CD4-positive, alpha-beta T cell treated with Interferon alpha-2 for 1 hour (primary cell): ENCODE results near the gene GPR89B.
"Not testable (repeated sequence)": the region's sequence is repeated elsewhere in the genome, so short reads cannot be mapped to it uniquely, and the experiment has no call there.

Source experiments
- DNase-seq, 2 donors: peaks; one replicate each; pipeline ENCODE4 v3.0.0-alpha.2; 2020 to 2022

Gene GPR89B

DNA sequence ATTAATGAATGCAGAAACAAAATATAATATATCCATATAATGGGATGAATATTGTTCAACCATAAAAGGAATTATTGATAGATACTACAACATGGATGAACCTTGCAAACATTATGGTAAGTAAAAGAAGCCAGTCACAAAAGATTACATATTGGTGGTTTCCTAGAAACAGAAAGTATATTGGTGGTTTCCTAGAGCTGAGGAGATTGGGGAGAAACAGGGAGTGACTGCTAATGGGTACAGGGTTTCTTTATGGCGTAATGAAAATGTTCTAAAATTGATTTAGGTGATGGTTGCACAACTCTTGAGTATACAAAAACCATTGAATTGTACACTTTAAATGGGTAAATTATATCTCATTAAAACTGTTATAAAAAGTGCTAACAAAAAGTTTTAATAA is 14.3 kb downstream of the GPR89B start:
- DNase-seq, result not testable (repeated sequence)

DNA sequence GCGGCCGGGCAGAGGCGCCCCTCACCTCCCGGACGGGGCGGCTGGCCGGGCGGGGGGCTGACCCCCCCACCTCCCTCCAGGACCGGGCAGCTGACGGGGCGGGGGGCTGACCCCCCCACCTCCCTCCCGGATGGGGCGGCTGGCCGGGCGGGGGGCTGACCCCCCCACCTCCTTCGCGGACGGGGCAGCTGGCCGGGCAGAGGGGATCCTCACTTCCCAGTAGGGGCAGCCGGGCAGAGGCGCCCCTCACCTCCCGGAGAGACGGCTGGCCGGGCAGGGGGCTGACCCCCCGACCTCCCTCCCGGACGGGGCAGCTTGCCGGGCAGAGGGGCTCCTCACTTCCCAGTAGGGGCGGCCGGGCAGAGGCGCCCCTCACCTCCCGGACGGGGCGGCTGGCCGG is 21.3 kb downstream of the GPR89B start:
- DNase-seq, result not testable (repeated sequence)

DNA sequence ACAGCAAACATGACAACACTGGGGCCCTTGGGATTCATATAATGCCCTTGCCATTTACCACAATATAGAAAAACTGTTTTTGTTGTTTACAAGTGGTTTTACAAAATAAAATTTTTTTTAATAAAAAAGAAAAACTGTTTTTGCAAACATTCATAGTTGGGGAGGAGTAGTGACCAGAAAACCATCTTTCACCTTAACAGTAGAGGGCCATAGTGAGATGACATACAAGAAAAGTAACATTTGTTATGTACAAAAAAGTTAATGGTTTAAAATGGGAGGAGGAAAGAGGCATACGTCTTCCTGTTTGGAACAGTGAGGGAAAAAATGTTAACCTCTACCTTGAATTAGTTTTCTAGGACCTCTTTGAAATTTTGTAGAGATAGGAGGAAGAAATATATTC is 30.7 kb downstream of the GPR89B start:
- DNase-seq, result not testable (repeated sequence)

DNA sequence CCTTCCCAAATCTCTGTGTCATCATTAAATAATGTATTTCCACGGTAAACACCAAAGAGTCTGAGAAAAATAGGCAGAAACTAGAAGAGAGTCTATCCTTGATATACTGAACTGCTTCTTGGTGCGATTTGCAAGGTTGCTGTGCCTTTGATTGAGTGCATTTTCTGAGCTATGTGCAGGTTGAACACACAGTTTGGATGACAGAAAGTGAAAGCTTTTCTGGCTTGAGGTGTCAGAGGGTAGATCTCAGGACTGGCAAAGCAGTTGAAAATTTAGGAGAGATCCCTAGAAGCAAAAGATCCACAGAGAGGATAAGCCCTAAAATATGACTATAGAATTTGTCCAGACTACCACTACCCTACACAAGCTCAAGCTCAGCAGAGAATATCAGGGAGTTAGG is 31.5 kb downstream of the GPR89B start:
- not testable (repeated sequence) for DNase-seq

DNA sequence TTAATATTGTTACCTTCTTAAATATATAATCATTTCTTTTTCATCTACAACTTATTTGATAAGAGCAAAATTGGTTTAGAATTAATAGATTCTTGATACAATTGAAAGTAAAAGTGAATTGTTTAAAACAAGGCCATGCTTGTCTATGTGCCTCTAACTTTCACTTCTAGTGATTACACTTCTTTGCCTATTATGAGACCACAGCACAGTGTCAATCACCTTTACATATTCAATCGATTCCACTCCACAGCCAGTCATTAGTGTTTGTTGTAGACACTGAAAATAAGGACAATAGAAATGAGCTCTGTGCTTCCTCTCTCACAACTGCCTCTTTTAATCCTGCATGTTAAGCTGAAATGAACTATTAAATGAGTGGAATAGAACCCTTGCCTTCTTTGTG is 36.4 kb downstream of the GPR89B start:
- not testable (repeated sequence) for DNase-seq

DNA sequence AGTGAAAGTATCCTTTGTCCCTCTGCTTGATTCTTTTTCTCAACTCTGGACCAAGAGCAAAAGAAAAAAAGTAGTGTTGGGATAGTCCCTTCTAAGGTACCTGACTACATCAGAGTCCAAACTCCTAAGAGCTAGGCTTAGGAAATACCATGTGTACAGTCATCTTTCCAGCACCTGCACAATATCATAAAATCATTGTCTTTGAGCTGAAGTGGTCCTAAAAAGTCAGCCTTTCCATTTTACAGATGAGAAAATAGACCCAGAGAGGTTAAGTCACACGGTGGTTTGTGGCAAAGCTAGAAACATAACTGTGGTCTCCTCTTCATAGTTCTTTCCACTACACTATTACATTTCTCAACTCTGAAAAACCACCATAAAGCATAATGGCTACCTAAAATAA is 38.4 kb downstream of the GPR89B start:
- not testable (repeated sequence) for DNase-seq

DNA sequence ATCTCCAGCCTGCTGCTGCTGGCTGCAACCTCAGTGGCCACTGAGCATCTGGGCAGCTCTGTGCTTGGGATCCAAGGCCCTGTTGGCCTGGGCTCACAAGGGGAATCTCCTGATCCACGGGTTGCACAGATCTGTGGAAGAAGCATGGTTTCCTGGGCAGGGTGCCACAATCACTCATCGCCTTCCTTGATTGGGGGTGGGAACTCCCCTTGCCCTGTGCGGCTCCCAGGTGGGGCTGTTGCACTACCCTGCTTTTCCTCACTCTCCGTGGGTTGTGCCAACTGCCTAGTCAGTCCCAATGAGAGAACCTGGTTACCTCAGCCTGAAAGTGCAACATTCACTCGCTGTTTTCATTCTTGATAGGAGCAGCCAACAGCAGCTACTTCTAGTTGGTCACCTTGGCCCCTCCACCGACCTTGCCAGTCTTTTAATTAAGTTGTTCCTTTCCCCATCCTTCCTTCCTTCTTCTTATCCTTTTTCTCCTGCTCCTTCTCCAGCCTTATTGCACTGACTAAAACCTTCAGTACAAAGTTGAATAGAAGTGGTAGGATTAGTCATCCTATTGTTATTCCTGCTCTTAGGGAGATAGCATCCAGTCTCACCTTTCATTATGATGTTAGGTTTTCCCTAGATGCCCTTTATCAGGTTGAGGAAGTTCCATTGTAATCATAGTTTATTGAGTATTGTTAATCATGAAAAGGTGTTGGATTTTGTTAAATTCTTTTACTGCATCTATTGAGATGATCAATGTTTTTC is 50.9 kb downstream of the GPR89B start:
- not testable (repeated sequence) for DNase-seq

DNA sequence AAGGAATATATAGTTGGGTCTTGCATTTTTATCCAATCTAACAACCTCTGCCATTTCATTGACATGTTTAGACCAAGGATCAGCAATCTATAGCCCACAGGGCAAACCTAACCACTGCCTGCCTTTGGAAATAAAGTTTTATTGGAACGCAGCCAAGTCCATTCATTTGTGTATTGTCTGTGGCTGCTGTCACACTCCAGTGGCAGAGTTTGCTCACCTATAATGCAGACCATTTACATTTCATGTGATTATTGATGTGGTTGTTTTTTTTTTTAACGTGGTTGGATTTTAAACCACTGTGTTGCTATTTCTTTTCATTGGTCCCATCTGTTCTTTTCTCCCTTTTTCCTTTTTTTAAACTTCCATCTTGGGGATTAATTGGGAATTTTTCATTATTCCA is 57.2 kb downstream of the GPR89B start:
- not testable (repeated sequence) for DNase-seq

DNA sequence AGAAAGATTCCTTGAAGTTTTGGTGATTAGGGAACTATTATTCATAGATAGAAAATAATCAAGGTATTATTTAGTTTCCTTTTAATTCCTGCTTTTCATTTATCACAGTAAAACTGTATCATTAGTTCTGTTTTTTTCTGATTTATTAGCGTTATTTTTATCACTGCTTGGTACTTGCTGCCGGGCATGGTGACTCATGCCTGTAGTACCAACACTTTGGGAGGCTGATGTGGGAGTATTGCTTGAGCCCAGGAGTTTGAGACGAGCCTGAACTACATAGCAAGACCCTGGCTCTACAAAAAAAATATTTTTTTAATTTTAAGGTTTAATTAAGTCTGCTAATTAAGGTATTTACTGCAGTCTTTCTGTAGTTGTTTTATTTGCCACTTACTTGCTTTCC is 59.7 kb downstream of the GPR89B start:
- not testable (repeated sequence) for DNase-seq

DNA sequence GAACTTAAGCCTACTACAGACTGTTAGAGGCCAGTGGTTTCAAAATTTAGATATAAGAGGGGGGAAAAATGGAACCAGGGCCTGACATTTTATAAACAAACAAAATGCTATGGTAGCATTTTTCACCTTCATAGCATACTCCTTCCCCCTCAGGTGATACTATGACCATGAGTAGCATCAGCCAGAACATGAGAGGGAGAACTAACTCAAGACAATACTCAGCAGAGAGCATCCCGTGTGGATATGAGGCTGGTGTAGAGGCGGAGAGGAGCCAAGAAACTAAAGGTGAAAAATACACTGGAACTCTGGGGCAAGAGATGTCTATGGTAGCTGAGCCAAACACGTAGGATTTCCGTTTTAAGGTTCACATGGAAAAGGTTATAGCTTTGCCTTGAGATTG is 64.7 kb downstream of the GPR89B start:
- DNase-seq, result not testable (repeated sequence)

DNA sequence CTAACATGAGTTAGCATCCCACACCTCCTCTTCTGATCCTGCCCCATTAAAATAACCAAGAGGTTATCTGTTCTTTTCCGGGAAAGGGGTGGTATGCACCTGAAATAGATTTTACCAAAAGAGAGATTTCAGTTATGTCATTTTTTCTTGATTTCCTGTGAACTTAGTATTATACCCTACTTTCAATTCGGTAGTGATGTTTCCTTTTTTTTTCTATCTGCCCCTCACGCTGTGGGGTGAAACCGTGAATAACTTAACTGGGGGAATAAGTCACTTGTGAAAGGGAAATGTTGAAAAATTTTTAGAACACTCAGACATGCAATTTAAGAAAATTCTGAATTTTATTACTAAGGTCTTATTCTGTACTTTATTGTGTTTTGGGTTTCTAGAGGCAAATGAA is 65.2 kb downstream of the GPR89B start:
- not testable (repeated sequence) for DNase-seq

DNA sequence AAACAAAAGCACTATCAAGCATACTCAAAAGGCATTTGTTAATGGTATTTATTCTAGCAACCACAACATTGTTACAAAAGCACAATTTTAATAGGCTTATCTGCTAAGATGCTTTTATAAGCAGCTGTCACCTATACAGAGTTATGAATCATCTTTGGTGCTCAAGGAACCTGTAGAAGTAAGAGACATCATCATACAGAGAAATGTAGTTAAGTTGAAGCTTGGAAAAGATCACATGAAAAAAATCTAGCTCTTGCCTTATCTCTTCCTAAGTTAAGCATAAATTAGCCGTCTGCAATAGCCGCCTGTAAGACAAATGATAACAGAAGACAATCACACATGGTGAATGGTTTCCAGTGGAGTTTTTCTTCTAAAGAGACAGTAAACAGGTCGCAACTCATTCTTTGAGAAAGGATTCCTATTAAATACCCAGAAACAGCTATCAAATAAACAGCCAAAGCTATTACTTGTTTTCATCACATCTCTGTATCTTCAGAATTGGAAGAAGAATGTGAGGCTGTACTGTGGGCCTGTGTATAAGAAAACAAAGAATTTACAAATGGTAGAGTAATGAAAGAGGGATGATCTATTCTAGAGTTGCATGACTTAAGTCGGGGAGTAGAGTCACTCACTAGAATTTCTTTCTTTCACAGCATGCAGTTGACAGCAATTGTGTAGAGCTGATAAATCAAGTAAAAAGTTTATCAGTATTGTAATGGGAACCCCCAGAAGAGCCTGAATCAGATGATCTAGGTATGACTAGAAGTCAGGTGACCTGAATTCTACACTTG is 65.8 kb downstream of the GPR89B start:
- DNase-seq, result not testable (repeated sequence)

DNA sequence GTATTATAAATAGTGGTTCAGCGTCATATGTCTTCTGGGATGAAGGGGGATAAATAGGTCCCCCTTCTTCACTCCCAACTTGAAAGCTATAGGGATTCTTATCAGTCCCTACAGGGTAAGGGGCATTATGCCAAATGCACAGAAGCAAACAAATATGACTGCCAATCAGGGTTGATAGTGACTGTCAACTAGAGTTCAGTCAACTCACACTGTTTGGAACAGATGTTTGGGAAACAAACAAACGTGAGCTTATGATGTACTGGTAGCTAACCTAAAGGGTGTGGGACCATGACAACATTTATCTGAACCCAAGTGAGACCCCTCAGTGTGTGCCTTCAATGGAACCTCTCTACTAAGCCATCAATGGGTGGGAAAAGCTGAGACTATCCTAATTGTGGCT is 67.9 kb downstream of the GPR89B start:
- not testable (repeated sequence) for DNase-seq

DNA sequence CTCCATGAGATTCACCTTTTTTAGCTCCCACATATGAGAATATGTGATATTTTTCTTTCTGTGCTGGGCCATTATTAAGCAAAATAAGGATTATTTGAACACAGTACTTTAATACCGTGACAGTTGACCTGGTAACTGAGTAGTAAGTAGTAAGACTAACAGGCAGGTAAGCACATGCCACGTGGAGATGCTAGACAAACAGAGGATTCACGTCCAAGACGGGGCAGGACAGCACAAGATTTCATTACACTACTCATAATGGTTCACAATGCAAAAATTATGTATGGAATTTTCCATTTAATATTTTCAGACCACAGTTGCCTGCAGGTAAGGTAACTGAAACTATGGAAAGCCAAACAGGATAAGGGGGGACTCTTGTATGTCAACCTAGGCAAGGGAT is 79.5 kb downstream of the GPR89B start:
- not testable (repeated sequence) for DNase-seq

DNA sequence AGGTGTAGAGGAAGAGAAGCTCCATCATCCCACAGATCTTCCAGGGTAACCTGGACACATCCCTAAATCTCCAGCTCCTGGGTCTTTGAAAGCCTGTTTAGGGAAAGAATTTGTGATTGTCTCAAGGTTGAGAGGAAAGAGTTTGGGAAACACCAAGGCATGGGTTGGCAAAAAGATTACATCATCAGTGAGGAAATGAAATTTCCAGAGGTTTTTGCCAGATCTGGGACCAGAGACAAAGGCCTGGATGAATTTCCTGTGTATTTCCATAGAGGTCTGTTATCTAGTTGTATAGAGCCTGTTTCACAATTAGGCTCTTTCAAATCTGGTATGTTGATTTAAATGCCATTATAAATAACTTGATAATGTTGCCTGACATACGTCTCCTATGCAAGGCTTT is 82.3 kb downstream of the GPR89B start:
- DNase-seq, result no peak

DNA sequence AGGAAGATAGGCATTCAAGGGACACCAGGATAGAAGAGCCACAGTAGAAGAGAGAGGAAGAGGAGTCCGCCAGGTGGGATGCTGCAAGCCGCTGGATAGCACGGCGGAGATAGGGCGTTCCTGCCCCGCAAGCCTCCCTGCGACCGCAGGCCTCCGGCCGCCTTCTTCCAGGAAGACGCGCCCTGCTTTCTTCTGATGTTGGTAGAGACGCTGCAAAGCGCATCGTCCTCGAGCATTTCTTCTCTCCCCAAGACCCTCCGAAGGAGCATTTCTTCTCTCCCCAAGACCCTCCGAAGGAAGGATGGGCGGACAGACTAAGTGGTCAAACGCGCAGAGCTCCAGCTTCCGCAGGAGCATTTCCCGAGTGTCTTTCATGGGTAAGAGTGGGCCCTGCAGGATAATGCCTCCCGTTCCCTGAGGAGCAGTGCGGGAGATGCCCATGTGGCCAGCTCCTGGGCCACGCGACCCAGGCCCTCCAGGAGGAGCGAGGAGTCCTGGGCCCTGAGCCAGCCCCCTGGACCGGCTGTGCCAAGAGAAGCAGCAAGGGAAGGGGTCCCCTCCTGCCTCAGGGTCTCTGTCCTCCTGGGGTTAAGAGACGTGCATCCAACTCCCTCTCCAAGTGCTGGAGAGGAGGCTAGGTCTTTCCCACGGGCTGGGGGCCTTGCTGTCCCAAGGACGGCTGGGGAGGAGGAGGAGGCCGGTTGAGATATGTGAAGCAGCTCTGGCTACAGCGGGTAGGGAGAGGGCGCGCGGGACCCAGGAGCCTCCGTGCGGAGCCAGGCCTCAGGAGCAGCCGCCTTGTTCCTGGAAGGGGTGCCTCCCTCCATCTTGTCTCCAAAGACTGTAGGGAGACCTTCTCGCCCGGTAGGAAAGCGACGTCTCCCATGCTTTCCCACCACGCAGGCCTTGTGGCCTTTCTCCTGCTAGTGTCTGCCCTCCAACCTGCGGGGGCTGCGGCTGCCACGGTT is 85.2 kb downstream of the GPR89B start:
- DNase-seq, result not testable (repeated sequence)

DNA sequence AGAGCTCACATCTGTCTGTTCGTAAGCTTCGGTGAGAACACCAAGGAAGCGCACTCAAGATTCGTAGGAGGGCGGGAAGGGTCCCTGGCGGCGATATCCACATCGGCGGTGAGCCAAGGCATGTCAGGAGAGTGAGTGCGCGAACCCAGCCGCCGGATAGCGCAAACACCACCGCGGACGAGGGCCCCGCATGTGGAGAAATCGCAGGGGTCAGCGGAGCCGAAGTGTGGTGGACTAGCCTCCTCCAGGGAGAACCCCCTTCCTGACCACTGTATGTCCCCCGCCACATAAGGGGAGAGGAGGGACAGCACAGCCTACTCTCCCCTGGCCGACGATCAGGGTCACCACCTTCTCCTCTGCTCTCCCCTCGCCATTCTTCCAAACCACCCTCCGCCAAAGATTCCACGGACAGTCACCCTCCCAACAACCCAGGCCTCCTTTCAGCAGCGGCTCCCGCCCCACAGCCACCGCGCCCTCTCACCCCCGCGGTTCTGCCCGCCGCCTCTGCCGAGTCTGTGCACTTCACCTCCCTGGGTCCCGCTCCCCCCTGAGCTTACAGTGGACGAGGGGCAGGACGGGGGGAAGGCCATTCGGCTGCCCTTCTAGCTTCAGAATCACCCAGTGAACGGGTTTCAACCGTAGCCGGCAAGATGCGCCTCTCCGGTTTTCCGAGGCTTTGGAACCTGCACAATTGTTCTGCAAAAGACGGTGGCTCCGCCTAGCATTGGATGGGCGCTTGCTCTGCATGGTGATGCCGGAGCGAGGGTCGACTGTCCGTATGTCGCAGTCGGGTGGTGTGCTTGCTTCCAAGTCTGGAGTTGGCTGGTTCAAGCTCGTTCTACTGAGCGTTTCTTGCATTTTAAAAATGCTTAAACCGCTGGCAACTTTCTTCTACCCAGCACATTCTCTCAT is 86.3 kb downstream of the GPR89B start:
- DNase-seq, result not testable (repeated sequence)

DNA sequence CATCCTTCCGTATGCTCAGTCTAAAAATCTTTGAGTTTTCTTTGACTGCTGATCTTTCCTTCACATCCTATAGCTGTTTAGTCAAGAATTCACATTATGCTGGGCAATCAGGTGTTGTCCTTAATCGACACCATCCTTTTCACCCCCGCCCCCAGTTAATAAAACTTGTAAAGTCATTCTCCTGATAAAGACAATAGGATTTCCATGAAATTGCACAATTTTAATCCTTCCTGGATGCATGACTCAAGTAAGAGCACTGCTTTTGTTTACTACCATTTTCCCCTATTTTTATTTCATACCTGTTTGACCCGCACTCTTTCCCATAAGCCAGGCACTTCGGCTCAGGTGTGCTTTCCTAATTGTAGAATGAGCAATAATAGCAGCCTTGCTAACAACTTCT is 96.7 kb downstream of the GPR89B start:
- DNase-seq, result not testable (repeated sequence)

DNA sequence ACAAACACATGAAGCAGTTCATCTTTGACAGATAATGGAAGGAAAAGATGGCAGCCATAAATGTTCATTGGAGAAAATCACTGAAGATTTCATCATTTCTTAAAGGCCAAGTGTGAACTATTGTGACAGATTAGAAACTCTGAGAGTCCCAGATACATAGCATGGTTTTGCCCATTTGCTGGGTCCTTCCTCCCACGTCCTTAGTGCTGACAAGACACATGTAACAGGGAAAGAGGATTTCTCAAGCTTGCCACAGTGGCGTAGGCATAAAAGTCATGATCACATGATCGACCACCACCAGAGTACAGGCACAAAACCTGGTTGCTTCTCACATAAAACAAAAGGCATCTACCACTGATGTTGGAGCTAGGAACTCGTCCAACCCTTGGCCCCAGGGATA is 98.8 kb downstream of the GPR89B start:
- not testable (repeated sequence) for DNase-seq

DNA sequence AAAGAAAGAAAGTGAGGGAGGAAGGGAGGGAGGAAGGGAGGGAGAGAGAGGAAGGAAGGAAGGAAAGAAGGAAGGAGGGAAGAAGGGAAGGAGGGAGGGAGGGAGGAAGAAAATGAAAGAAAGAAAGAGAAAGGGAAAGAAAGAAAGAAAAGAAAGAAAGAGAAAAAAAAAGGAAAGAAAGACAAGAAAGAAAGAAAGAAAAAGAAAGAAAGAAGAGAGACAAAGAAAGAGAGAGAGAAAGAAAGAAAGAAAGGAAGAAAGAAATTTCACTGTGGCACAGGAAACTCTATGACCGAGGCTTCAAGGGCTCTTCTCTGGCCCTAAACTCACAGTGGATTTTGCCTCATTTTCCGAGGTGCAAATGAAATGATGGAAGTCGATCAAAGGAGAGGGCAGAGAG is 104.0 kb downstream of the GPR89B start:
- DNase-seq, result not testable (repeated sequence)

DNA sequence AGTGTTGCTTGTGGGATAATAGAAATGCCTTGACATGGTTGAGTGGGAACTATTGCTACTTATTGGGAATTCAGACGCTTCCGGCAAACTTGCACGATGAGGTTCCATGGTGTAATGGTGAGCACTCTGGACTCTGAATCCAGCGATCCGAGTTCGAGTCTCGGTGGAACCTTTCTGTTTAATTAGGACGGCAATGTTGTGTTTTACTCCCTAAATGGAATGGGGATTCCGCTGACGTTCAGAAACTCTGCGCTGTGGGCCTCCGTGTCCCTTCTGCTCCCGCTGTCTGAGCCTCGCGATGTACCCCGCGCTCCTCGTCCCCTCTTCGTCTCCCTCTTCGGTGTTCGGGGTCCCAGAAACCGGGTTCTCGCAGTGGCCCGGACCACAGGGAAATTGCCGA is 104.5 kb downstream of the GPR89B start:
- not testable (repeated sequence) for DNase-seq

DNA sequence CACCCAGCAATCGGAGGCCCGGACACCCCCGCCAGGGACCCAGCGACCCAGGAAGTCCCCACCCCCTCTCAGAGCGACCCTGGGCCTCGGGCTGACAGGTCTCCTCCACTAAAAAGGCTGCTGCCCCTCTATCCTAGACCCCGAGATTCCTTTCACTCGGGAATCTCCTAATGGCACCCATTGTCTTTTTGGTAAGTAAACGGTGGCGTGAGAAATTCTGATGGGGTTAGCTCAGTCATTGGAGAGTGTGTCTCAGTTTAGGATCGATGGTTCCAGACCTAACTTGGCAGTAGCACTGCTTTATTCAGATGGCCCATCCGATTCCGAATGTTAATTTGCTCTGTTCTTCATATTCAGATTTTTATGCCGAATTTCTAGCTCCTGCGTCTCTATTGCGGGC is 104.9 kb downstream of the GPR89B start:
- DNase-seq, result not testable (repeated sequence)
